ENCODE results near the gene FBXO47. TPM values are rescaled to one million over a fixed set of nuclear protein-coding genes. Genes with fewer than 3 reads are reported as not detected.

FBXO47 gene
- total RNA-seq, 1 experiment from 2014 or later = not detected

- DNase-seq = no peak
- Histone ChIP-seq H3K36me3 (peaks cover 5% of the 10 kb centered on the region; the same call in 1 of the 2 replicates), H3K4me1 (peaks cover 24% of the 10 kb centered on the region)
Measured at GRCh38 chr17:38893113-38893512, 74.1 kb downstream of the FBXO47 start.

GRCh38 chr17:38892620-38893019 lies 74.6 kb downstream of the FBXO47 start:
- Histone ChIP-seq H3K36me3 (peaks cover 5% of the 10 kb centered on the region; the same call in 1 of the 2 replicates), H3K4me1 (peaks cover 21% of the 10 kb centered on the region), H3K27me3 (no peaks in the 10 kb centered on the region), H3K27ac (no peak overlapping the region), H3K9me3 (replicated peaks) (no peaks in the 10 kb centered on the region), H3K4me3 (no peak overlapping the region)
- DNase-seq = no peak

More at GRCh38 chr17:38893113-38893512, 74.1 kb downstream of the FBXO47 start:
- no peak overlapping the region for H3K4me3 ChIP-seq
- H3K27me3 ChIP-seq = no peaks in the 10 kb centered on the region
- H3K9me3 ChIP-seq (replicated peaks) = no peaks in the 10 kb centered on the region
- H3K27ac ChIP-seq = no peak overlapping the region

- H3K27me3 ChIP-seq = no peaks in the 10 kb centered on the region
- H3K4me3 ChIP-seq = no peak overlapping the region
- H3K9me3 ChIP-seq (replicated peaks) = no peaks in the 10 kb centered on the region
- DNase-seq = no peak
- peaks cover 16% of the 10 kb centered on the region for H3K4me1 ChIP-seq
- no peak overlapping the region for H3K27ac ChIP-seq
- H3K36me3 ChIP-seq = peaks cover 5% of the 10 kb centered on the region; the same call in 1 of the 2 replicates
Measured at GRCh38 chr17:38892083-38892482, 75.1 kb downstream of the FBXO47 start.

- H3K4me3 ChIP-seq = no peak overlapping the region
- no peak overlapping the region for H3K27ac ChIP-seq
- H3K27me3 ChIP-seq = no peaks in the 10 kb centered on the region
- no peaks in the 10 kb centered on the region for H3K9me3 ChIP-seq (replicated peaks)
- no peak for DNase-seq
- H3K4me1 ChIP-seq = peaks cover 11% of the 10 kb centered on the region
- H3K36me3 ChIP-seq = peaks cover 5% of the 10 kb centered on the region; the same call in 1 of the 2 replicates
Measured at GRCh38 chr17:38891441-38891840, 75.8 kb downstream of the FBXO47 start.

GRCh38 chr17:38890410-38890746 lies 76.8 kb downstream of the FBXO47 start:
- Histone ChIP-seq H3K9me3 (replicated peaks) (no peaks in the 10 kb centered on the region), H3K4me1 (peaks cover 14% of the 10 kb centered on the region), H3K36me3 (peaks cover 5% of the 10 kb centered on the region; the same call in 1 of the 2 replicates), H3K27me3 (no peaks in the 10 kb centered on the region), H3K27ac (no peak overlapping the region), H3K4me3 (no peak overlapping the region)
- no peak for DNase-seq

GRCh38 chr17:38889745-38890409 lies 77.3 kb downstream of the FBXO47 start:
- DNase-seq = no peak
- Histone ChIP-seq H3K4me1 (peaks cover 18% of the 10 kb centered on the region), H3K27me3 (no peaks in the 10 kb centered on the region), H3K9me3 (replicated peaks) (no peaks in the 10 kb centered on the region), H3K4me3 (no peak overlapping the region), H3K27ac (no peak overlapping the region), H3K36me3 (peaks cover 5% of the 10 kb centered on the region; the same call in 1 of the 2 replicates)

GRCh38 chr17:38888842-38889241 lies 78.4 kb downstream of the FBXO47 start:
- no peaks in the 10 kb centered on the region for H3K9me3 ChIP-seq (replicated peaks)
- H3K27ac ChIP-seq = no peak overlapping the region
- H3K36me3 ChIP-seq = peaks cover 5% of the 10 kb centered on the region; the same call in 1 of the 2 replicates
- peaks cover 17% of the 10 kb centered on the region for H3K4me1 ChIP-seq
- no peak for DNase-seq
- no peaks in the 10 kb centered on the region for H3K27me3 ChIP-seq
- no peak overlapping the region for H3K4me3 ChIP-seq

DNA sequence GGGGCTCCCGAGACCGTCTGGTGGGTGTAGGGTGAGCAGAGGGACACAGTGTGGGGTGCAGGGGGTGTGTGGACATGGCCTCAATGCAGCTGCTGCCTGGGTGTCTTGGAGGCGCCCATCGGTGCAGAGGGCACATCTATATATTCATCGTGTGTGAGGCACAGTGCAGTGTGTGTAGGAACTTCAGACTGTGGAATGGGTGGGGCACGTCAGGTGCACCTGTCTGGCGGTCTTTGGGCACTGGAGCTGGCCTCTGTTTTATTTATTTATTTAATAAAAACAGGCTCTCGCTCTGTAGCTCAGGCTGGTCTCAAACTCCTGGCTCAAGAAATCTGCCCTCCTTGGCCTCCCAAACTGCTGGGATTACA lies 80.6 kb downstream of the FBXO47 start:
- Histone ChIP-seq H3K4me3 (no peak overlapping the region), H3K27me3 (no peaks in the 10 kb centered on the region), H3K9me3 (replicated peaks) (no peaks in the 10 kb centered on the region), H3K36me3 (0 out of 2 replicates have a peak, but pooled peaks cover 6% of the 10 kb centered on the region), H3K4me1 (peaks cover 37% of the 10 kb centered on the region), H3K27ac (no peak overlapping the region)
- DNase-seq = no peak

Other genes with a start within 250 kb of the FBXO47 start
- 11.6 and 14.5 TPM in 2 replicates for gene CISD3, start 237.1 kb downstream of the FBXO47 start, total RNA-seq (2014; rRNA removed; shearing (Covaris generic))
- 10.7 and 13.8 TPM in 2 replicates for gene PCGF2, start 219.1 kb downstream of the FBXO47 start, total RNA-seq (2014; rRNA removed; shearing (Covaris generic))
- gene PSMB3, start 214.7 kb downstream of the FBXO47 start, total RNA-seq (2014; rRNA removed; shearing (Covaris generic)) = 239 and 280 TPM in 2 replicates
- 39.8 and 41.8 TPM in 2 replicates for gene PIP4K2B, start 167.8 kb downstream of the FBXO47 start, total RNA-seq (2014; rRNA removed; shearing (Covaris generic))
- 10.6 and 12.3 TPM in 2 replicates for gene CWC25, start 142.1 kb downstream of the FBXO47 start, total RNA-seq (2014; rRNA removed; shearing (Covaris generic))
- 2,556 and 2,769 TPM in 2 replicates for gene RPL23, start 113.7 kb downstream of the FBXO47 start, total RNA-seq (2014; rRNA removed; shearing (Covaris generic))
- gene LASP1, start 97.3 kb downstream of the FBXO47 start, total RNA-seq (2014; rRNA removed; shearing (Covaris generic)) = 36.7 and 38.8 TPM in 2 replicates
- 0.06 TPM in 1 of 2 replicates, not detected in the other for gene PLXDC1, start 184.2 kb upstream of the FBXO47 start, total RNA-seq (2014; rRNA removed; shearing (Covaris generic))
- gene ARL5C, start 198.8 kb upstream of the FBXO47 start, total RNA-seq (2014; rRNA removed; shearing (Covaris generic)) = not detected in 2 replicates
- gene CACNB1, start 230.3 kb upstream of the FBXO47 start, total RNA-seq (2014; rRNA removed; shearing (Covaris generic)) = 4.6 and 8.3 TPM in 2 replicates
- gene RPL19, start 232.9 kb upstream of the FBXO47 start, total RNA-seq (2014; rRNA removed; shearing (Covaris generic)) = 2,386 and 2,441 TPM in 2 replicates

Measured in SJCRH30 (cell line).